Activated CD4-positive, alpha-beta T cell treated with anti-CD3 and anti-CD28 coated beads, Interleukin-2, amount 10 ng/mL, durations not matched to agents 24 days and 14 days (primary cell): ENCODE results near the gene GALNT2. TPM values are rescaled to one million over a fixed set of nuclear protein-coding genes. Genes with fewer than 3 reads are reported as not detected.

Experiments used
- DNase-seq: peaks from one replicate; pipeline ENCODE4 v3.0.0; 2022
- H3K27ac Mint-ChIP-seq: one replicate; pipeline ENCODE4 v1.8.0; 2022; ENCODE audit warnings: mild to moderate bottlenecking, mixed read lengths
- H3K27me3 Mint-ChIP-seq: one replicate; pipeline ENCODE4 v1.8.0; 2022; ENCODE audit warnings: mixed read lengths
- H3K36me3 Mint-ChIP-seq: one replicate; pipeline ENCODE4 v1.8.0; 2022; ENCODE audit warnings: low read depth, mild to moderate bottlenecking, mixed read lengths
- H3K4me1 Mint-ChIP-seq: one replicate; pipeline ENCODE4 v1.8.0; 2021; ENCODE audit warnings: mixed read lengths
- H3K4me3 Mint-ChIP-seq: one replicate; pipeline ENCODE4 v1.8.0; 2022; ENCODE audit warnings: mild to moderate bottlenecking, moderate library complexity, mixed read lengths
- H3K9me3 Mint-ChIP-seq: one replicate; pipeline ENCODE4 v1.8.0; 2021; ENCODE audit warnings: mixed read lengths
- intact Hi-C: fragments of 100-400 bp; cut with micrococcal nuclease; formaldehyde crosslinking; loops from one replicate; pipeline ENCODE4 v1.15.1; 2023
- total RNA-seq: library from RNA; stranded (reverse); gene quantifications from 2 replicates; pipeline ENCODE4 v1.2.3, GENCODE V29; 2022

Gene GALNT2
- total RNA-seq, 1 donor from 2014 or later, result 72.4 TPM

GRCh38 chr1:230057681-230058565 is 9.1 kb upstream of the GALNT2 start:
- DNase-seq, result no peak
- H3K27me3 Mint-ChIP-seq, result peaks cover 27% of the 10 kb centered on the region
- H3K4me3 Mint-ChIP-seq, result no peak overlapping the region
- no peaks in the 10 kb centered on the region for H3K36me3 Mint-ChIP-seq
- H3K4me1 Mint-ChIP-seq, result peaks cover 3% of the 10 kb centered on the region
- H3K9me3 Mint-ChIP-seq, result peaks cover 10% of the 10 kb centered on the region
- intact Hi-C loops, result no loop called here
- H3K27ac Mint-ChIP-seq, result no peak overlapping the region

- no peak overlapping the region for H3K27ac Mint-ChIP-seq
- H3K27me3 Mint-ChIP-seq, result peaks cover 27% of the 10 kb centered on the region
- no peaks in the 10 kb centered on the region for H3K36me3 Mint-ChIP-seq
- H3K4me3 Mint-ChIP-seq, result no peak overlapping the region
- H3K9me3 Mint-ChIP-seq, result peaks cover 14% of the 10 kb centered on the region
- peaks cover 3% of the 10 kb centered on the region for H3K4me1 Mint-ChIP-seq
- DNase-seq, result no peak
- intact Hi-C loops, result no loop called here
Observed at GRCh38 chr1:230058626-230059025, 8.4 kb upstream of the GALNT2 start.

GRCh38 chr1:230061801-230062200 is 5.2 kb upstream of the GALNT2 start:
- intact Hi-C loops, result no loop called here
- DNase-seq, result no peak
- no peaks in the 10 kb centered on the region for H3K36me3 Mint-ChIP-seq
- no peak overlapping the region for H3K27ac Mint-ChIP-seq
- H3K27me3 Mint-ChIP-seq, result peaks cover 21% of the 10 kb centered on the region
- H3K9me3 Mint-ChIP-seq, result peaks cover 14% of the 10 kb centered on the region
- no peak overlapping the region for H3K4me3 Mint-ChIP-seq
- H3K4me1 Mint-ChIP-seq, result peaks cover 13% of the 10 kb centered on the region

GRCh38 chr1:230062521-230062920 is 4.5 kb upstream of the GALNT2 start:
- intact Hi-C loops, result no loop called here
- Mint-ChIP-seq H3K27ac (no peak overlapping the region), H3K27me3 (peaks cover 19% of the 10 kb centered on the region), H3K4me1 (peaks cover 10% of the 10 kb centered on the region), H3K9me3 (peaks cover 14% of the 10 kb centered on the region), H3K36me3 (no peaks in the 10 kb centered on the region), H3K4me3 (no peak overlapping the region)
- no peak for DNase-seq

- Mint-ChIP-seq H3K27ac (no peak overlapping the region), H3K4me1 (peaks cover 21% of the 10 kb centered on the region), H3K9me3 (peaks cover 14% of the 10 kb centered on the region), H3K27me3 (peaks cover 17% of the 10 kb centered on the region), H3K36me3 (no peaks in the 10 kb centered on the region), H3K4me3 (no peak overlapping the region)
- intact Hi-C loops, result no loop called here
- DNase-seq, result no peak
Observed at GRCh38 chr1:230064283-230064682, 2.8 kb upstream of the GALNT2 start.

- Mint-ChIP-seq H3K4me3 (no peak overlapping the region), H3K4me1 (peaks cover 29% of the 10 kb centered on the region), H3K27ac (no peak overlapping the region), H3K36me3 (no peaks in the 10 kb centered on the region), H3K9me3 (peaks cover 14% of the 10 kb centered on the region), H3K27me3 (peaks cover 14% of the 10 kb centered on the region)
- intact Hi-C loops, result loop anchor here (5.0 kb wide), 1 partner anchor 403 kb away; no protein-coding TSS in a partner anchor
- no peak for DNase-seq
Observed at GRCh38 chr1:230065161-230065560, 1.9 kb upstream of the GALNT2 start.

- Mint-ChIP-seq H3K27me3 (peaks cover 10% of the 10 kb centered on the region), H3K9me3 (peaks cover 14% of the 10 kb centered on the region), H3K4me1 (peaks cover 33% of the 10 kb centered on the region), H3K4me3 (no peak overlapping the region), H3K27ac (peak overlapping the region; percentile 86), H3K36me3 (no peaks in the 10 kb centered on the region)
- no peak for DNase-seq
- intact Hi-C loops, result loop anchor here (5.0 kb wide), 1 partner anchor 403 kb away; no protein-coding TSS in a partner anchor
Observed at GRCh38 chr1:230065571-230065970, 1.5 kb upstream of the GALNT2 start.

- H3K27me3 Mint-ChIP-seq, result peaks cover 6% of the 10 kb centered on the region
- no peak for DNase-seq
- intact Hi-C loops, result loop anchor here (2.0 to 5.0 kb wide), 4 partner anchors 101 to 577 kb away; partner anchors contain the start of genes ABCB10 and COG2
- H3K4me1 Mint-ChIP-seq, result peaks cover 36% of the 10 kb centered on the region
- peaks cover 11% of the 10 kb centered on the region for H3K9me3 Mint-ChIP-seq
- H3K36me3 Mint-ChIP-seq, result no peaks in the 10 kb centered on the region
- H3K4me3 Mint-ChIP-seq, result peak overlapping the region; percentile 89
- peak overlapping the region; percentile 86 for H3K27ac Mint-ChIP-seq
Observed at GRCh38 chr1:230066031-230066430, 1.0 kb upstream of the GALNT2 start.

- Mint-ChIP-seq H3K36me3 (peaks cover 2% of the 10 kb centered on the region), H3K4me3 (peak overlapping the region; percentile 94), H3K27me3 (peaks cover 1% of the 10 kb centered on the region), H3K9me3 (peaks cover 6% of the 10 kb centered on the region), H3K27ac (peak overlapping the region; percentile 95), H3K4me1 (peaks cover 41% of the 10 kb centered on the region)
- intact Hi-C loops, result loop anchor here (1.0 to 5.0 kb wide), 8 partner anchors 43 to 575 kb away; partner anchors contain the start of genes ABCB10, COG2, TAF5L and URB2
- DNase-seq, result no peak
Observed at GRCh38 chr1:230067419-230067870, 407 bp downstream of the GALNT2 start.

- Mint-ChIP-seq H3K27me3 (no peaks in the 10 kb centered on the region), H3K9me3 (peaks cover 4% of the 10 kb centered on the region), H3K36me3 (peaks cover 4% of the 10 kb centered on the region), H3K4me3 (peak overlapping the region; percentile 94), H3K27ac (peak overlapping the region; percentile 95), H3K4me1 (peaks cover 44% of the 10 kb centered on the region)
- DNase-seq, result peak; percentile 81
- intact Hi-C loops, result loop anchor here (1.0 to 5.0 kb wide), 11 partner anchors 16 to 575 kb away; partner anchors contain the start of genes ABCB10, COG2, TAF5L and URB2
Observed at GRCh38 chr1:230067871-230068620, 1.0 kb downstream of the GALNT2 start.

GRCh38 chr1:230068621-230068873 is 1.5 kb downstream of the GALNT2 start:
- Mint-ChIP-seq H3K4me3 (peak overlapping the region; percentile 94), H3K27ac (peak overlapping the region; percentile 95), H3K9me3 (peaks cover under 1% of the 10 kb centered on the region), H3K36me3 (peaks cover 7% of the 10 kb centered on the region), H3K27me3 (no peaks in the 10 kb centered on the region), H3K4me1 (peaks cover 49% of the 10 kb centered on the region)
- DNase-seq, result no peak
- intact Hi-C loops, result loop anchor here (1.0 to 5.0 kb wide), 4 partner anchors 16 to 406 kb away; no protein-coding TSS in a partner anchor

- intact Hi-C loops, result loop anchor here (1.0 to 5.0 kb wide), 6 partner anchors 8 to 407 kb away; no protein-coding TSS in a partner anchor
- DNase-seq, result peak; percentile 66
- H3K4me3 Mint-ChIP-seq, result peak overlapping the region; percentile 94
- no peaks in the 10 kb centered on the region for H3K9me3 Mint-ChIP-seq
- peak overlapping the region; percentile 95 for H3K27ac Mint-ChIP-seq
- no peaks in the 10 kb centered on the region for H3K27me3 Mint-ChIP-seq
- peaks cover 52% of the 10 kb centered on the region for H3K4me1 Mint-ChIP-seq
- peaks cover 7% of the 10 kb centered on the region for H3K36me3 Mint-ChIP-seq
Observed at GRCh38 chr1:230068952-230069684, 2.1 kb downstream of the GALNT2 start.

GRCh38 chr1:230069796-230070195 is 2.8 kb downstream of the GALNT2 start:
- no peak for DNase-seq
- Mint-ChIP-seq H3K36me3 (peaks cover 7% of the 10 kb centered on the region), H3K4me3 (peak overlapping the region; percentile 94), H3K27ac (no peak overlapping the region), H3K9me3 (no peaks in the 10 kb centered on the region), H3K4me1 (peaks cover 57% of the 10 kb centered on the region), H3K27me3 (no peaks in the 10 kb centered on the region)
- intact Hi-C loops, result loop anchor here (1.0 to 5.0 kb wide), 3 partner anchors 8 to 407 kb away; no protein-coding TSS in a partner anchor
